Measurements from ENCODE around the gene CEND1.

DNA sequence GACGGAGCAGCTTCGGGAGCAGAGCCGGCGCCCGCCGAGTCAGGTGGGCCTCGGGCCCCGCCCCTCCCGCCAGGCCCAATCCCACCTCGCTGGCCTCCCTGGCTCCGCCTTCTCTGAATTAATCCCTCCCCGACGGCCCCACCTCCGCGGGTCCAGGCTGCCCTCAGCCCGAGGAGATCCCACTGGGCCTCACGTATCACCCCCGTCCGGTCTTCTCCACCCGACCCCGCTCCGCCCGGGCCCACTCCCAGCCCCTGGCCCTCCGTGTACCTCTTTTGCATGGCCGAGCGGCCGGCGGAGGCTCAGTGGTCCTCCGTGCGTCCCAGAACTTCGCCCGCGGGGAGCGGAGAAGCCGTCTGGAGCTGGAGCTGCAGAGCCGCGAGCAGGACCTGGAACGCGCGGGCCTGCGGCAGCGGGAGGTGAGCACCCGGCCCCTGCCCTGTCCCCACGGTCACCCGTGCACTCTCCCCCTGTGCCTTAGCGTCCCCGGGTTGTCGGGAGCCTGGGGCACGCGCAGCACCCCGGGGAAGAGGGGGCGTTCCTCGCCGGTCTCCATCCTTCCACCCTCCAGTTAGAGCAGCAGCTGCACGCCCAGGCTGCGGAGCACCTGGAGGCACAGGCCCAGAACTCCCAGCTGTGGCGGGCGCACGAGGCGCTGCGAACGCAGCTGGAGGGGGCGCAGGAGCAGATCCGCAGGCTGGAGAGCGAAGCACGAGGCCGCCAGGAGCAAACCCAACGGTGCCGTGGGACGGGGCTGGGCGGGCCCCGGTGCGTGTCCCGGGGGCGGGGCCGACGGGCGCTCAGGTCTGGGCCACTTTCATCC lies 40.6 kb upstream of the CEND1 start:
- TF ChIP-seq GATA3 (IDR thresholded peaks at IDR 0.05; ENCODE audit: low read depth, low read length) (no peak), GATA2 (IDR thresholded peaks at IDR 0.05; ENCODE audit: low read depth, low read length) (no peak)

All from SH-SY5Y (cell line).